K562 (cell line): ENCODE measurements around the gene ATPAF2. TPM values are rescaled to one million over a fixed set of nuclear protein-coding genes. Genes with fewer than 3 reads are reported as not detected.
A peak's percentile ranks its signal among the peaks of the same experiment; 100 is the strongest.

Experiments used
- CCAR2 ChIP-seq: fragments of 200-400 bp; formaldehyde crosslinking; IDR thresholded peaks from 2 replicates; pipeline ENCODE4 v1.6.1; 2017; ENCODE audit warnings: mild to moderate bottlenecking, low read depth, low read length
- CEBPB ChIP-seq: fragments of 450-650 bp; IDR thresholded peaks from 2 replicates; pipeline ENCODE4 v1.6.1; 2016; ENCODE audit warnings: missing genetic modification characterization, missing compliant biosample characterization
- MXI1 ChIP-seq: IDR thresholded peaks from 2 replicates; pipeline ENCODE4 v1.6.1; 2011; ENCODE audit warnings: low read depth, mild to moderate bottlenecking, improper control_type of control experiment, low read length
- NONO ChIP-seq, 2 experiments: fragments of 200-400 bp in 1 of 2; fragments of 450-650 bp in 1 of 2; formaldehyde crosslinking in 1 of 2; IDR thresholded peaks; 2 replicates each; pipeline ENCODE4 v1.6.1; 2017; ENCODE audit warnings: low read depth in 2 of 2, mild to moderate bottlenecking in 2 of 2, moderate library complexity in 2 of 2, low read length in 1 of 2
- PCBP1 ChIP-seq: fragments of 200-400 bp; formaldehyde crosslinking; IDR thresholded peaks from 2 replicates; pipeline ENCODE4 v1.6.1; 2018; ENCODE audit warnings: mild to moderate bottlenecking, low read depth, low read length; ENCODE audit not compliant: poor library complexity, severe bottlenecking
- PPARD ChIP-seq: fragments of 250-450 bp; sonication (Bioruptor Pico); IDR thresholded peaks from 2 replicates; pipeline ENCODE4 v1.8.0; 2022; ENCODE audit warnings: inconsistent platforms, mild to moderate bottlenecking, moderate library complexity
- PYGO2 ChIP-seq: fragments of 450-650 bp; IDR thresholded peaks from 2 replicates; pipeline ENCODE4 v1.6.1; 2016; ENCODE audit warnings: mild to moderate bottlenecking, missing genetic modification characterization, moderate library complexity, missing compliant biosample characterization
- RUNX1 ChIP-seq: sonication (generic); IDR thresholded peaks from 2 replicates; pipeline ENCODE4 v1.6.1; 2016; ENCODE audit warnings: antibody characterized with exemption, low read depth
- SRF ChIP-seq, 2 experiments: fragments of 250-450, 450-650 bp in 1 of 2; sonication (Bioruptor Pico) in 1 of 2; sonication (generic) in 1 of 2; formaldehyde crosslinking; IDR thresholded peaks; 2 replicates each; pipeline versions ENCODE4 v1.5.0 to v1.5.1; 2020 to 2022; ENCODE audit warnings: mild to moderate bottlenecking in 1 of 2, missing genetic modification reagents in 1 of 2
- SRSF3 ChIP-seq: fragments of 200-400 bp; formaldehyde crosslinking; IDR thresholded peaks from 2 replicates; pipeline ENCODE4 v1.6.1; 2016; ENCODE audit warnings: mild to moderate bottlenecking, low read length, moderate library complexity; ENCODE audit not compliant: insufficient read depth
- SRSF9 ChIP-seq: fragments of 200-400 bp; formaldehyde crosslinking; IDR thresholded peaks from 2 replicates; pipeline ENCODE4 v1.6.1; 2017; ENCODE audit warnings: low read depth, low read length, borderline replicate concordance
- ZC3H8 ChIP-seq: fragments of 450-650 bp; IDR thresholded peaks from 2 replicates; pipeline ENCODE4 v1.6.1; 2017
- ZNF239 ChIP-seq: fragments of 250-450 bp; sonication (Bioruptor Pico); IDR thresholded peaks from 2 replicates; pipeline ENCODE4 v1.4.0; 2020; ENCODE audit warnings: mild to moderate bottlenecking
- ZNF24 ChIP-seq: fragments of 450-650 bp; IDR thresholded peaks from 2 replicates; pipeline ENCODE4 v1.6.1; 2016
- polyA plus RNA-seq, 8 experiments: library from polyadenylated mRNA; depleted of rRNA in 4 of 8; stranded (reverse) in 5 of 8; unstranded in 3 of 8; fragments of >200 nt; fragmentation: Nextera tagmentation in 2 of 8; fragmentation: Illumina TruSeq in 1 of 8; extraction: Ambion mirVana in 2 of 8; extraction: Trizol in 1 of 8; gene quantifications; 2 replicates each; pipeline versions ENCODE4 v1.2.1 to v1.2.3, GENCODE V29; 2011 to 2014; ENCODE audit warnings: inconsistent platforms in 1 of 8, missing spikeins in 1 of 8
- total RNA-seq, 7 experiments: library from RNA; depleted of rRNA in 6 of 7; stranded (reverse); fragments of >200 nt in 6 of 7; fragmentation: Illumina TruSeq in 2 of 7; extraction: Trizol in 2 of 7; gene quantifications; 2 replicates each; pipeline versions ENCODE4 v1.2.1 to v1.2.3, GENCODE V29; 2011 to 2021; ENCODE audit warnings: low replicate concordance in 1 of 7
- TF ChIP-seq, protein P1 (sequence below): sonication (generic); formaldehyde crosslinking; IDR thresholded peaks from 2 replicates; pipeline ENCODE4 v1.8.0; 2022; ENCODE audit warnings: mild to moderate bottlenecking, missing genetic modification reagents
- TF ChIP-seq, protein P2 (sequence below): fragments of 450-650 bp; formaldehyde crosslinking; IDR thresholded peaks from 2 replicates; pipeline ENCODE4 v1.4.0; 2022; ENCODE audit warnings: missing genetic modification characterization
- TF ChIP-seq, protein P3 (sequence below): fragments of 250-450 bp; sonication (Bioruptor Pico); IDR thresholded peaks from 2 replicates; pipeline ENCODE4 v1.5.0; 2021; ENCODE audit warnings: mild to moderate bottlenecking, moderate library complexity
- TF ChIP-seq, protein P4 (sequence below): sonication (generic); formaldehyde crosslinking; IDR thresholded peaks from 2 replicates; pipeline ENCODE4 v1.8.0; 2022; ENCODE audit warnings: missing genetic modification reagents, mild to moderate bottlenecking, borderline replicate concordance

ATPAF2 gene
- total and polyA plus RNA-seq, 9 of the 15 experiments (the other 6 are each of a cell fraction or from before 2014, with no cell fraction given): 2.1 to 19.2 (median 11.3) TPM

DNA sequence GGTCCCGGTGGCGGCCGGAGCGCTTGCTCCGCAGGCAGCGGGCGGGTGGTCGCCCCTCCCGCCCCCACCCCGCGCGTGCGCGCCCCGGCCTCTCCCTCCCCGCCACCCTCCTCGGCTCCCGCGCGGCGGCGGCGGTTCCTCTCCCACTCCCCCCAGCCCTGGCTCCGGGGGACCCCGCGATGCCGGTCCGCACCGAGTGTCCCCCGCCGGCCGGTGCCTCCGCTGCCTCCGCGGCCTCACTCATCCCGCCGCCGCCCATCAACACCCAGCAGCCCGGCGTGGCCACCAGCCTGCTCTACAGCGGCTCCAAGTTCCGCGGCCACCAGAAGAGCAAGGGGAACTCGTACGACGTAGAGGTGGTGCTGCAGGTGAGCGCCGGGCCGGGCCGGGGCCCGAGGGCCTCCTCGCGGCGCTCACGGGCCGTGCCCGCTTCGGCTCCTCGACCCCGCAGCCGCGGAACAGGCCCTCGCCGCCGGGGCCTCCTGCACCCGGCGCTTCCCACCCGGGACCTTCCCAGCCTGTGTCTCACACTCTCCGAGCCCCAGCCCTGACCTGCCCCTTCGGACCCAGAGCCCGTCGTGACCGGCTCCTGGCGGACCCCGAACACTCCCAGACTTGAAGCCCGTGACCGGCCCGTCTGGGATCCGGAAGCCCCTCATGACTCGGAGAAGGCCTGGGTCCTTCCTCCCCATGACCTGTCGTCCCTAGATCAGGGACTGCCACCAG lies 730 bp upstream of the ATPAF2 start (continued):
- TF ChIP-seq, protein P1, sequence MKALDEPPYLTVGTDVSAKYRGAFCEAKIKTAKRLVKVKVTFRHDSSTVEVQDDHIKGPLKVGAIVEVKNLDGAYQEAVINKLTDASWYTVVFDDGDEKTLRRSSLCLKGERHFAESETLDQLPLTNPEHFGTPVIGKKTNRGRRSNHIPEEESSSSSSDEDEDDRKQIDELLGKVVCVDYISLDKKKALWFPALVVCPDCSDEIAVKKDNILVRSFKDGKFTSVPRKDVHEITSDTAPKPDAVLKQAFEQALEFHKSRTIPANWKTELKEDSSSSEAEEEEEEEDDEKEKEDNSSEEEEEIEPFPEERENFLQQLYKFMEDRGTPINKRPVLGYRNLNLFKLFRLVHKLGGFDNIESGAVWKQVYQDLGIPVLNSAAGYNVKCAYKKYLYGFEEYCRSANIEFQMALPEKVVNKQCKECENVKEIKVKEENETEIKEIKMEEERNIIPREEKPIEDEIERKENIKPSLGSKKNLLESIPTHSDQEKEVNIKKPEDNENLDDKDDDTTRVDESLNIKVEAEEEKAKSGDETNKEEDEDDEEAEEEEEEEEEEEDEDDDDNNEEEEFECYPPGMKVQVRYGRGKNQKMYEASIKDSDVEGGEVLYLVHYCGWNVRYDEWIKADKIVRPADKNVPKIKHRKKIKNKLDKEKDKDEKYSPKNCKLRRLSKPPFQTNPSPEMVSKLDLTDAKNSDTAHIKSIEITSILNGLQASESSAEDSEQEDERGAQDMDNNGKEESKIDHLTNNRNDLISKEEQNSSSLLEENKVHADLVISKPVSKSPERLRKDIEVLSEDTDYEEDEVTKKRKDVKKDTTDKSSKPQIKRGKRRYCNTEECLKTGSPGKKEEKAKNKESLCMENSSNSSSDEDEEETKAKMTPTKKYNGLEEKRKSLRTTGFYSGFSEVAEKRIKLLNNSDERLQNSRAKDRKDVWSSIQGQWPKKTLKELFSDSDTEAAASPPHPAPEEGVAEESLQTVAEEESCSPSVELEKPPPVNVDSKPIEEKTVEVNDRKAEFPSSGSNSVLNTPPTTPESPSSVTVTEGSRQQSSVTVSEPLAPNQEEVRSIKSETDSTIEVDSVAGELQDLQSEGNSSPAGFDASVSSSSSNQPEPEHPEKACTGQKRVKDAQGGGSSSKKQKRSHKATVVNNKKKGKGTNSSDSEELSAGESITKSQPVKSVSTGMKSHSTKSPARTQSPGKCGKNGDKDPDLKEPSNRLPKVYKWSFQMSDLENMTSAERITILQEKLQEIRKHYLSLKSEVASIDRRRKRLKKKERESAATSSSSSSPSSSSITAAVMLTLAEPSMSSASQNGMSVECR (CRISPR knock-in tag): peak; percentile 24; the same call in 1 of the 2 replicates
- no peak for TF ChIP-seq CCAR2
- 0 out of 4 replicates have a peak, but pooled peaks of 1 of the 2 experiments have one; percentile 12 for TF ChIP-seq NONO (IDR thresholded peaks at IDR 0.05; ENCODE audit: low read depth in 2 of 2, low read length in 1 of 2)
- TF ChIP-seq, protein P2, sequence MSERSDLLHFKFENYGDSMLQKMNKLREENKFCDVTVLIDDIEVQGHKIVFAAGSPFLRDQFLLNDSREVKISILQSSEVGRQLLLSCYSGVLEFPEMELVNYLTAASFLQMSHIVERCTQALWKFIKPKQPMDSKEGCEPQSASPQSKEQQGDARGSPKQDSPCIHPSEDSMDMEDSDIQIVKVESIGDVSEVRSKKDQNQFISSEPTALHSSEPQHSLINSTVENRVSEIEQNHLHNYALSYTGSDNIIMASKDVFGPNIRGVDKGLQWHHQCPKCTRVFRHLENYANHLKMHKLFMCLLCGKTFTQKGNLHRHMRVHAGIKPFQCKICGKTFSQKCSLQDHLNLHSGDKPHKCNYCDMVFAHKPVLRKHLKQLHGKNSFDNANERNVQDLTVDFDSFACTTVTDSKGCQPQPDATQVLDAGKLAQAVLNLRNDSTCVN (CRISPR knock-in tag): no peak
- TF ChIP-seq PCBP1: peak; percentile 57
- TF ChIP-seq CEBPB: no peak
- no peak for TF ChIP-seq RUNX1
- TF ChIP-seq SRSF3: no peak
- TF ChIP-seq ZNF24: no peak
- TF ChIP-seq, protein P3, sequence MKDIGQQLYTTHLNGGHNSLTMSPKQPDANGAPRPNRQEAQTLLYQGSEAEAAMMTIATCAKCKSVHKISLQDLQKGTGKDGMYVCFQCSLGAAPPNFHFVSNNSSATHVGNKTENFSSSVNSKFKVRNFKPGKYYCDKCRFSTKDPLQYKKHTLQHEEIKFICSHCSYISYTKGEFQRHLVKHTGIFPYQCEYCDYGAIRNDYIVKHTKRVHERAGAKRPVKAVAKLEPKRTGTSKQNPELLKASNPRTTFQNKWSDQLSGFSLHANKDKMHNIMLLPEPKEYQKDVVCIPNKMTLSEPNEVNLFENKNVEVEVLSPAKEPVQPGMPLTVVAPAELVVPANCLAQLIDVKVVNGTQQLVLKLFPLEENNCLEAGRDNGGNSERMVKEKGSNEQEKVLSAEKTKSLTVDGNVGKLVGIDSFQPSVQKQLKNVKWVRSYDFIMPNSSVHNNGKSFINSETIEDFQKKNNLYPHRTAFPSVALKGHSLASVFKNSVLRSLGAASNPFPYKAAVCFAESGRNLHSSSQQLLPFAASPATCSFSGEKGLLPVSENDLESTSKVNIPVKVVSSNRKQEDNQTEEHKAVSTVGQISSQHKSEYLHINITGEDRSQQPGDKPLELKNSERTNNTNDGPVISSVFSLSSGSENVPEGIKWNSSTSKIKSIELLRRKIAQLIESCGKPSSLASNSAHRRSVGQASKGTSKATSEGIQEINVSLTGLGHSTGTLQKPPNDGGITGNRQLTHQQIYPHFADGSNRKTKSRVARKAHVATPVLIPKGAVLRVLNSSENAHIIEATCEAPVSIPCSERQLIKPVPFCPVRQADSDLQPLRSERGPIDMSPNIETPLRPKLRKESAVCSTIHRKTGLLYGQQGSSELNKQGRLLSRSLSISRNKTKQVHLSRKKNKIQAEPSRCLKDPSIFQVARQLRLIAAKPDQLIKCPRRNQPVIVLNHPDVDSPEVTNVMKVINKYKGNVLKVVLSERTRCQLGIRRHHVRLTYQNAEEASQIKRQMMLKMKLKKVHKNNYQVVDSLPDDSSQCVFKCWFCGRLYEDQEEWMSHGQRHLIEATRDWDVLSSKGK (CRISPR knock-in tag): no peak
- no peak for TF ChIP-seq PYGO2 (tag)
- TF ChIP-seq, protein P4, sequence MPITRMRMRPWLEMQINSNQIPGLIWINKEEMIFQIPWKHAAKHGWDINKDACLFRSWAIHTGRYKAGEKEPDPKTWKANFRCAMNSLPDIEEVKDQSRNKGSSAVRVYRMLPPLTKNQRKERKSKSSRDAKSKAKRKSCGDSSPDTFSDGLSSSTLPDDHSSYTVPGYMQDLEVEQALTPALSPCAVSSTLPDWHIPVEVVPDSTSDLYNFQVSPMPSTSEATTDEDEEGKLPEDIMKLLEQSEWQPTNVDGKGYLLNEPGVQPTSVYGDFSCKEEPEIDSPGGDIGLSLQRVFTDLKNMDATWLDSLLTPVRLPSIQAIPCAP (CRISPR knock-in tag): no peak
- no peak for TF ChIP-seq SRF (CRISPR knock-in tag; IDR thresholded peaks at IDR 0.05)
- TF ChIP-seq MXI1: no peak
- TF ChIP-seq SRSF9: no peak
- no peak for TF ChIP-seq ZNF239 (CRISPR knock-in tag)
- no peak for TF ChIP-seq PPARD (CRISPR knock-in tag)
- no peak for TF ChIP-seq ZC3H8
